Heart right ventricle (tissue), 16 donors: ENCODE data around the gene RIMBP2. TPM values are rescaled to one million over a fixed set of nuclear protein-coding genes. Genes with fewer than 3 reads are reported as not detected.

Experiments used
- ATAC-seq, 8 donors: fragments of 200-7000 bp; cut with Tn5 transposase; one replicate each; pipeline ENCODE4 v1.9.1; 2020; ENCODE audit warnings: mild to moderate bottlenecking in 8 of 8, moderate library complexity in 8 of 8, moderate number of reproducible peaks in 1 of 8
- DNase-seq, 2 donors: peaks; one replicate each; pipeline ENCODE4 v3.0.0-alpha.2; 2020
- H3K27ac ChIP-seq, 10 donors: fragments of 200-600 bp; sonication (generic) in 2 of 10; one replicate each; pipeline versions ENCODE4 v1.5.0 to v1.8.0; 2020 to 2022; ENCODE audit warnings: mild to moderate bottlenecking in 3 of 10
- H3K27me3 ChIP-seq, 7 donors: fragments of 200-600 bp; one replicate each; pipeline ENCODE4 v1.8.0; 2021 to 2022; ENCODE audit warnings: mild to moderate bottlenecking in 2 of 7
- H3K36me3 ChIP-seq, 9 donors: fragments of 200-600 bp; sonication (generic) in 1 of 9; one replicate each; pipeline versions ENCODE4 v1.5.0 to v1.8.0; 2020 to 2022; ENCODE audit warnings: mild to moderate bottlenecking in 2 of 9
- H3K4me1 ChIP-seq, 9 donors: fragments of 200-600 bp; sonication (generic) in 1 of 9; one replicate each; pipeline versions ENCODE4 v1.5.0 to v1.8.0; 2020 to 2022; ENCODE audit warnings: mild to moderate bottlenecking in 4 of 9
- H3K4me3 ChIP-seq, 10 donors: fragments of 200-600 bp; sonication (generic) in 2 of 10; one replicate each; pipeline versions ENCODE4 v1.5.0 to v1.8.0; 2020 to 2022; ENCODE audit warnings: mild to moderate bottlenecking in 7 of 10, moderate library complexity in 2 of 10
- H3K9me3 ChIP-seq, 11 donors: fragments of 200-600 bp in 10 of 11; sonication (generic) in 2 of 11; one replicate each; pipeline versions ENCODE4 v1.5.0 to v1.8.0; 2013 to 2022; ENCODE audit warnings: mild to moderate bottlenecking in 2 of 11, control low read depth in 1 of 11, moderate library complexity in 1 of 11
- WGBS, 2 donors: extraction: QIAGEN DNeasy Blood & Tissue Kit; methylation state at CpG; one replicate each; pipeline ENCODE4 v1.1.7; 2013; ENCODE audit warnings: inconsistent platforms in 1 of 2; 5-methylcytosine and 5-hydroxymethylcytosine counted together
- intact Hi-C, 10 donors: fragments of 100-400 bp; cut with DNase I; formaldehyde crosslinking; loops; one replicate each; pipeline versions ENCODE4 v1.11.1 to v1.14.2; 2022
- polyA plus RNA-seq, 2 donors: library from polyadenylated mRNA; stranded (reverse); fragments of 200-250 nt; gene quantifications; one replicate each; pipeline ENCODE4 v1.2.3, GENCODE V29; 2013
- total RNA-seq, 10 donors: library from RNA; stranded (reverse); fragmentation: NEBNext Ultra II Directional in 3 of 10; extraction: Animal tissue kit (Norgen Biotek cat#: 25700) in 3 of 10; gene quantifications; one replicate each; pipeline versions ENCODE4 v1.2.1 to v1.2.4, GENCODE V29; 2021 to 2023
- TF ChIP-seq, protein P1 (sequence below), 9 donors: fragments of 200-600 bp; sonication (generic) in 2 of 9; IDR thresholded peaks; one replicate each; pipeline versions ENCODE4 v1.5.0 to v1.8.0; 2021 to 2022; ENCODE audit warnings: antibody characterized with exemption in 9 of 9, mild to moderate bottlenecking in 5 of 9, moderate library complexity in 1 of 9
- donor health status: Arrhythmogenic right ventricular cardiomyopathy.
- donor health status: ischemic (EF 13 %, LVEDD 7.1; RV severe dilation, severe dysfunction).
- donor health status: healthy with polysubstance abuse.
- donor health status: DM: no; HTN: yes; CAD: no.
- donor health status: DM: no; HTN: no; CAD: no.
- donor health status: ischemic (EF 25% LVEDD 6.9; RV normal size, moderate dysfunction).
- donor health status: ischemic (EF 25% LVEDD 5.7; RV mildly dilated, moderate dysfunction).
- donor health status: healthy.
- donor health status: DM: yes; HTN: yes; CAD: no.
- donor health status: Ischemic cardiomyopathy.
- donor health status: ischemic (EF 35%, LVEDD 5.7; RV mildly dilated, moderate dysfunction).
- donor health status: nonischemic (EF 11% LVEDD 7.7; RV severe dilation, severe dysfunction).
- donor health status: DM: yes; HTN: yes; CAD: no.
- donor health status: PGD.
- donor health status: ischemic (EF 29% LVEDD 5.4; RV normal size, mild dysfunction).
- donor health status: nonischemic (EF 23%, LVEDD 6.1; RV moderate dilation, normal function).

The RIMBP2 gene
- total and polyA plus RNA-seq, 12 donors: 0.01 to 0.17 (median 0.05) TPM; not detected in 9

DNA sequence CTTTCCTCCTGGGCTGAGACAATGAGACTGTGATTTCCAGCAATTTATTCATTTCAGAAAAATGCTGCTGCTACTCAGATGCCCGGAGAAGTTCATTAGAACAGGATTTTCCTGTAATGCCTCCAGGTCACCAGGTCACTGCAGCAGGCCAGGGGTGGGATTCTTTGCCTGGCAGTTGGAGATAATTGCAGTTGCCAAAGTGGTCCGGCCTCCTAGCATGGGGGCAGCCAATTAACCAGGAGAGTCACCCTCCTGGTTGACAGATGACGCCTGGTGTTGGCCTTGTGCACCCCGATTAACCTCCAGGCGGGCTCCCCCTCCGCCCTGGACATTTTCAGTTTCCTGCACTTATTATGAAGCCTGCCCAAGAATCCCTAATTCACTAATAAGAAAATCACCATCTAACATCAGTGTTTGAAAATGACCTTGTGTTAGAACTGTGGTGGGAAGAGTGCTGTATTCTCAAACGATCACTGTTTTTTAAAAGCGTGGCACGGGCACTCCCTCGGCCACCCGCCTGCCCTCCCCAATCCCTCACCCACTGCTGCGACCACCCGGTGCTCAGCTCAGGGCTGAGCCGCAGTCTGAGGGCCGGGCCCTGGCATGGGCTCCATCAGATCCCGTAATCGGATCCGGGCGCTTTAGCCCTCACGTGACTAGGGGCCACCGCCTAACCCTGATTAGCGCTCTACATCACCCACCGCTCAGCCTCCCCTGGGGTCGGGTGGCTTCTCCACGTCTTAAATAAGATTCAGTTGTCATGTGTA lies 12.9 kb downstream of the RIMBP2 start:
- TF ChIP-seq, protein P1, sequence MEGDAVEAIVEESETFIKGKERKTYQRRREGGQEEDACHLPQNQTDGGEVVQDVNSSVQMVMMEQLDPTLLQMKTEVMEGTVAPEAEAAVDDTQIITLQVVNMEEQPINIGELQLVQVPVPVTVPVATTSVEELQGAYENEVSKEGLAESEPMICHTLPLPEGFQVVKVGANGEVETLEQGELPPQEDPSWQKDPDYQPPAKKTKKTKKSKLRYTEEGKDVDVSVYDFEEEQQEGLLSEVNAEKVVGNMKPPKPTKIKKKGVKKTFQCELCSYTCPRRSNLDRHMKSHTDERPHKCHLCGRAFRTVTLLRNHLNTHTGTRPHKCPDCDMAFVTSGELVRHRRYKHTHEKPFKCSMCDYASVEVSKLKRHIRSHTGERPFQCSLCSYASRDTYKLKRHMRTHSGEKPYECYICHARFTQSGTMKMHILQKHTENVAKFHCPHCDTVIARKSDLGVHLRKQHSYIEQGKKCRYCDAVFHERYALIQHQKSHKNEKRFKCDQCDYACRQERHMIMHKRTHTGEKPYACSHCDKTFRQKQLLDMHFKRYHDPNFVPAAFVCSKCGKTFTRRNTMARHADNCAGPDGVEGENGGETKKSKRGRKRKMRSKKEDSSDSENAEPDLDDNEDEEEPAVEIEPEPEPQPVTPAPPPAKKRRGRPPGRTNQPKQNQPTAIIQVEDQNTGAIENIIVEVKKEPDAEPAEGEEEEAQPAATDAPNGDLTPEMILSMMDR (IDR thresholded peaks at IDR 0.05): no peak
- H3K27ac ChIP-seq: no peak overlapping the region
- intact Hi-C loops: no loop called here
- ATAC-seq (no peak), DNase-seq (no peak)
- H3K36me3 ChIP-seq: no peaks in the 10 kb centered on the region
- 60 to 68% methylated on average over 25 of the region's 25 CpGs for WGBS, 2 donors
- H3K4me3 ChIP-seq: no peak overlapping the region
- H3K27me3 ChIP-seq: peaks cover 0 to 46% (median 16%) of the 10 kb centered on the region in 7 donors
- no peaks in the 10 kb centered on the region for H3K9me3 ChIP-seq
- H3K4me1 ChIP-seq: no peaks in the 10 kb centered on the region

- H3K27me3 ChIP-seq: peaks cover 0 to 38% (median 16%) of the 10 kb centered on the region in 7 donors
- H3K4me1 ChIP-seq: no peaks in the 10 kb centered on the region
- H3K36me3 ChIP-seq: no peaks in the 10 kb centered on the region
- H3K27ac ChIP-seq: no peak overlapping the region
- TF ChIP-seq, protein P1 (IDR thresholded peaks at IDR 0.05): no peak
- intact Hi-C loops: no loop called here
- H3K4me3 ChIP-seq: no peak overlapping the region
- DNase-seq (no peak), ATAC-seq (no peak)
- no peaks in the 10 kb centered on the region for H3K9me3 ChIP-seq
- WGBS, 2 donors: 76 to 78% methylated on average over 10 of the region's 10 CpGs
Measured at GRCh38 chr12:130701402-130701744, 14.7 kb downstream of the RIMBP2 start.

- Histone ChIP-seq H3K27me3 (peaks cover 0 to 35% (median 16%) of the 10 kb centered on the region in 7 donors), H3K36me3 (no peaks in the 10 kb centered on the region), H3K4me3 (no peak overlapping the region), H3K27ac (no peak overlapping the region), H3K9me3 (no peaks in the 10 kb centered on the region), H3K4me1 (no peaks in the 10 kb centered on the region)
- WGBS, 2 donors: 70 to 71% methylated on average over 14 of the region's 14 CpGs
- DNase-seq (no peak), ATAC-seq (no peak)
- intact Hi-C loops: no loop called here
- TF ChIP-seq, protein P1 (IDR thresholded peaks at IDR 0.05): no peak
Measured at GRCh38 chr12:130700492-130701401, 15.4 kb downstream of the RIMBP2 start.

DNA sequence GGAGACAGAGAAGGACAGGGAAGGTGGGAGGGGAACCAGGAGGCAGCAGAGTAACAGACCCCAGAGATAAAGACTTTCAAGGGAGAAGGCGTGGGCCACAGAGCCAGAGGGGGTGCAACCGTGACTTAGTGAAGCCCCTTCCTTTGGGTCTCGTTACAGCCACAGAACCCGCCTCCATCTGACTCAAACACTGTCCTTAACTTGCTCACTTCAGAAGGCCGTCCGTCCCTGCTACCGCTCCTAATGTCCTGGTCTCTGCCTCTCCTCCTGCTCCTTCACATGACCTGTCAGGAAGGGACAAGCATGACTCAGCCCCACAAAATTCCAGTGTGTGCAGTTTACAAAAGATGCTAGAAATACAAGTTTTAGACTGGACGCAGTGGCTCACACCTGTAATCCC lies 18.0 kb downstream of the RIMBP2 start:
- no peak for DNase-seq
- no peaks in the 10 kb centered on the region for H3K36me3 ChIP-seq
- no peak overlapping the region for H3K4me3 ChIP-seq
- no peaks in the 10 kb centered on the region for H3K9me3 ChIP-seq
- no peaks in the 10 kb centered on the region for H3K4me1 ChIP-seq
- peaks cover 0 to 23% (median 1%) of the 10 kb centered on the region in 7 donors for H3K27me3 ChIP-seq
- WGBS, 2 donors: 83 to 85% methylated on average over 8 of the region's 8 CpGs
- intact Hi-C loops: no loop called here
- no peak for ATAC-seq
- TF ChIP-seq, protein P1 (IDR thresholded peaks at IDR 0.05): no peak
- H3K27ac ChIP-seq: no peak overlapping the region
